ENCODE measurements around the gene RGMB. TPM values are rescaled to one million over a fixed set of nuclear protein-coding genes. Genes with fewer than 3 reads are reported as not detected.
"Not testable (repeated sequence)": the region's sequence is repeated elsewhere in the genome, so short reads cannot be mapped to it uniquely, and the experiment has no call there.

The RGMB gene
- total RNA-seq = under 1 TPM; 0.13 to 0.16 TPM

GRCh38 chr5:98773464-98774191, at the start of gene RGMB:
Gene RGMB (plus strand): TSS chr5:98773663. CDS start chr5:98774071, 408 bp downstream.
- ChIA-PET CTCF (interaction anchor here (7.1 kb wide), 1 partner anchor 21 kb away, joined by 71 read pairs; no protein-coding TSS in a partner anchor), POLR2A (no interaction called here)
- peaks cover 62% of the 10 kb centered on the region for H3K27me3 Mint-ChIP-seq (ENCODE audit: low read depth)
- no peaks in the 10 kb centered on the region for H3K36me3 Mint-ChIP-seq (ENCODE audit: low read depth)
- H3K9me3 Mint-ChIP-seq (ENCODE audit: insufficient read depth) = no peaks in the 10 kb centered on the region
- ATAC-seq (peak; percentile 90), DNase-seq (peak; percentile 87)
- H3K4me3 Mint-ChIP-seq = peak within 1 kb of the TSS; percentile 88
- no peak within 1 kb of the TSS for H3K27ac Mint-ChIP-seq
- H3K4me1 Mint-ChIP-seq (ENCODE audit: low read depth) = peaks cover 44% of the 10 kb centered on the region

- ChIA-PET POLR2A (no interaction called here), CTCF (no interaction called here)
- DNase-seq = no peak
- no peak overlapping the region for H3K27ac Mint-ChIP-seq
- ATAC-seq = no peak
- no peaks in the 10 kb centered on the region for H3K4me1 Mint-ChIP-seq (ENCODE audit: low read depth)
- peaks cover 4% of the 10 kb centered on the region for H3K27me3 Mint-ChIP-seq (ENCODE audit: low read depth)
- H3K36me3 Mint-ChIP-seq (ENCODE audit: low read depth) = no peaks in the 10 kb centered on the region
- H3K4me3 Mint-ChIP-seq = no peak overlapping the region
- H3K9me3 Mint-ChIP-seq (ENCODE audit: insufficient read depth) = no peaks in the 10 kb centered on the region
These were observed 47.2 kb upstream of the RGMB start for GRCh38 chr5:98726258-98726657.

GRCh38 chr5:98727686-98728085, 45.8 kb upstream of the RGMB start:
- H3K27me3 Mint-ChIP-seq (ENCODE audit: low read depth) = peaks cover 4% of the 10 kb centered on the region
- H3K36me3 Mint-ChIP-seq (ENCODE audit: low read depth) = no peaks in the 10 kb centered on the region
- H3K4me3 Mint-ChIP-seq = no peak overlapping the region
- no peaks in the 10 kb centered on the region for H3K4me1 Mint-ChIP-seq (ENCODE audit: low read depth)
- H3K9me3 Mint-ChIP-seq (ENCODE audit: insufficient read depth) = no peaks in the 10 kb centered on the region
- ATAC-seq (no peak), DNase-seq (no peak)
- H3K27ac Mint-ChIP-seq = no peak overlapping the region
- ChIA-PET POLR2A (no interaction called here), CTCF (no interaction called here)

- H3K27ac Mint-ChIP-seq = no peak overlapping the region
- DNase-seq (no peak), ATAC-seq (no peak)
- H3K4me1 Mint-ChIP-seq (ENCODE audit: low read depth) = no peaks in the 10 kb centered on the region
- H3K9me3 Mint-ChIP-seq (ENCODE audit: insufficient read depth) = no peaks in the 10 kb centered on the region
- no peak overlapping the region for H3K4me3 Mint-ChIP-seq
- POLR2A ChIA-PET = no interaction called here
- H3K27me3 Mint-ChIP-seq (ENCODE audit: low read depth) = no peaks in the 10 kb centered on the region
- CTCF ChIA-PET = interaction anchor here (1.1 kb wide), 1 partner anchor 34 kb away, joined by 4 read pairs; no protein-coding TSS in a partner anchor
- no peaks in the 10 kb centered on the region for H3K36me3 Mint-ChIP-seq (ENCODE audit: low read depth)
These were observed 38.8 kb upstream of the RGMB start for GRCh38 chr5:98734646-98735045.

- no peak overlapping the region for H3K27ac Mint-ChIP-seq
- H3K9me3 Mint-ChIP-seq (ENCODE audit: insufficient read depth) = no peaks in the 10 kb centered on the region
- DNase-seq = no peak
- H3K27me3 Mint-ChIP-seq (ENCODE audit: low read depth) = peaks cover 2% of the 10 kb centered on the region
- H3K36me3 Mint-ChIP-seq (ENCODE audit: low read depth) = no peaks in the 10 kb centered on the region
- H3K4me3 Mint-ChIP-seq = no peak overlapping the region
- ChIA-PET POLR2A (no interaction called here), CTCF (interaction anchor here (1.0 kb wide), 1 partner anchor 32 kb away, joined by 3 read pairs; no protein-coding TSS in a partner anchor)
- H3K4me1 Mint-ChIP-seq (ENCODE audit: low read depth) = no peaks in the 10 kb centered on the region
- no peak for ATAC-seq
These were observed 37.5 kb upstream of the RGMB start for GRCh38 chr5:98735806-98736507.

GRCh38 chr5:98736753-98737152, 36.7 kb upstream of the RGMB start:
- no peaks in the 10 kb centered on the region for H3K9me3 Mint-ChIP-seq (ENCODE audit: insufficient read depth)
- H3K4me3 Mint-ChIP-seq = no peak overlapping the region
- peaks cover 3% of the 10 kb centered on the region for H3K27me3 Mint-ChIP-seq (ENCODE audit: low read depth)
- ChIA-PET CTCF (no interaction called here), POLR2A (no interaction called here)
- H3K4me1 Mint-ChIP-seq (ENCODE audit: low read depth) = no peaks in the 10 kb centered on the region
- no peak overlapping the region for H3K27ac Mint-ChIP-seq
- ATAC-seq = no peak
- DNase-seq = no peak
- H3K36me3 Mint-ChIP-seq (ENCODE audit: low read depth) = no peaks in the 10 kb centered on the region

- CTCF ChIA-PET; POLR2A ChIA-PET; H3K4me3 Mint-ChIP-seq; H3K9me3 Mint-ChIP-seq (ENCODE audit: insufficient read depth); DNase-seq; H3K36me3 Mint-ChIP-seq (ENCODE audit: low read depth); H3K4me1 Mint-ChIP-seq (ENCODE audit: low read depth); ATAC-seq; H3K27me3 Mint-ChIP-seq (ENCODE audit: low read depth); H3K27ac Mint-ChIP-seq: not testable (repeated sequence)
These were observed 36.0 kb upstream of the RGMB start for GRCh38 chr5:98737441-98737840.

- H3K4me3 Mint-ChIP-seq; CTCF ChIA-PET; H3K4me1 Mint-ChIP-seq (ENCODE audit: low read depth); POLR2A ChIA-PET; H3K9me3 Mint-ChIP-seq (ENCODE audit: insufficient read depth); ATAC-seq; H3K36me3 Mint-ChIP-seq (ENCODE audit: low read depth); H3K27me3 Mint-ChIP-seq (ENCODE audit: low read depth); DNase-seq; H3K27ac Mint-ChIP-seq: not testable (repeated sequence)
These were observed 34.8 kb upstream of the RGMB start for GRCh38 chr5:98738481-98739149.

- no peak for DNase-seq
- Mint-ChIP-seq H3K9me3 (ENCODE audit: insufficient read depth) (no peaks in the 10 kb centered on the region), H3K4me1 (ENCODE audit: low read depth) (no peaks in the 10 kb centered on the region), H3K36me3 (ENCODE audit: low read depth) (no peaks in the 10 kb centered on the region), H3K4me3 (no peak overlapping the region), H3K27ac (no peak overlapping the region), H3K27me3 (ENCODE audit: low read depth) (peaks cover 27% of the 10 kb centered on the region)
- CTCF ChIA-PET = interaction anchor here (1.9 kb wide), 1 partner anchor 26 kb away, joined by 7 read pairs; no protein-coding TSS in a partner anchor
- POLR2A ChIA-PET = no interaction called here
- no peak for ATAC-seq
These were observed 31.5 kb upstream of the RGMB start for GRCh38 chr5:98741926-98742325.

- H3K27me3 Mint-ChIP-seq (ENCODE audit: low read depth) = peaks cover 27% of the 10 kb centered on the region
- ATAC-seq (no peak), DNase-seq (no peak)
- POLR2A ChIA-PET = no interaction called here
- H3K9me3 Mint-ChIP-seq (ENCODE audit: insufficient read depth) = no peaks in the 10 kb centered on the region
- no peaks in the 10 kb centered on the region for H3K36me3 Mint-ChIP-seq (ENCODE audit: low read depth)
- H3K27ac Mint-ChIP-seq = no peak overlapping the region
- CTCF ChIA-PET = interaction anchor here (1.9 kb wide), 1 partner anchor 25 kb away, joined by 7 read pairs; no protein-coding TSS in a partner anchor
- no peaks in the 10 kb centered on the region for H3K4me1 Mint-ChIP-seq (ENCODE audit: low read depth)
- H3K4me3 Mint-ChIP-seq = no peak overlapping the region
These were observed 30.9 kb upstream of the RGMB start for GRCh38 chr5:98742396-98743073.

- H3K4me1 Mint-ChIP-seq (ENCODE audit: low read depth); POLR2A ChIA-PET; H3K4me3 Mint-ChIP-seq; DNase-seq; H3K9me3 Mint-ChIP-seq (ENCODE audit: insufficient read depth); H3K27ac Mint-ChIP-seq; ATAC-seq; H3K36me3 Mint-ChIP-seq (ENCODE audit: low read depth): not testable (repeated sequence)
- CTCF ChIA-PET = interaction anchor here (8.1 kb wide), 1 partner anchor 20 kb away, joined by 52 read pairs; no protein-coding TSS in a partner anchor
- peaks cover 29% of the 10 kb centered on the region for H3K27me3 Mint-ChIP-seq (ENCODE audit: low read depth)
These were observed 25.2 kb upstream of the RGMB start for GRCh38 chr5:98748259-98748658.

Data from activated CD8-positive, alpha-beta T cell treated with anti-CD3 and anti-CD28 coated beads, Interleukin-2, amount 10 ng/mL, durations not matched to agents 7 days and 5 days (primary cell).